Activated CD4-positive, alpha-beta T cell treated with anti-CD3 and anti-CD28 coated beads, Interleukin-2, Interleukin-4, amounts not matched to agents 100 ng/mL and 50 ng/mL, durations not matched to agents 16 hours and 8 hours (primary cell): ENCODE data around the gene PMEPA1.

Experiments
- DNase-seq: peaks from one replicate; pipeline ENCODE4 v3.0.0-alpha.2; 2020; ENCODE audit warnings: low spot score

Gene PMEPA1

GRCh38 chr20:57622579-57623381, 87.0 kb downstream of the PMEPA1 start:
- peak; percentile 49 for DNase-seq

- no peak for DNase-seq
These were observed 87.6 kb downstream of the PMEPA1 start for GRCh38 chr20:57622201-57622570.

- no peak for DNase-seq
These were observed 88.2 kb downstream of the PMEPA1 start for GRCh38 chr20:57621421-57622200.

- no peak for DNase-seq
These were observed 88.8 kb downstream of the PMEPA1 start for GRCh38 chr20:57620999-57621398.

- peak; percentile 63 for DNase-seq
These were observed 89.4 kb downstream of the PMEPA1 start, which contains the start of gene ZBP1 for GRCh38 chr20:57620274-57620990. Gene ZBP1, minus strand, starts transcription at chr20:57620426. Its CDS starts 131 bp downstream, at chr20:57620295.

GRCh38 chr20:57619051-57619831, 90.6 kb downstream of the PMEPA1 start:
- DNase-seq: peak; percentile 92

- no peak for DNase-seq
These were observed 91.1 kb downstream of the PMEPA1 start for GRCh38 chr20:57618764-57619050.

- no peak for DNase-seq
These were observed 91.6 kb downstream of the PMEPA1 start for GRCh38 chr20:57618091-57618763.

GRCh38 chr20:57617079-57617795, 92.6 kb downstream of the PMEPA1 start:
- no peak for DNase-seq

- DNase-seq: no peak
These were observed 93.5 kb downstream of the PMEPA1 start for GRCh38 chr20:57616143-57616951.

GRCh38 chr20:57615445-57615811, 94.4 kb downstream of the PMEPA1 start:
- no peak for DNase-seq

GRCh38 chr20:57614490-57615444, 95.0 kb downstream of the PMEPA1 start:
- DNase-seq: no peak

- no peak for DNase-seq
These were observed 96.3 kb downstream of the PMEPA1 start for GRCh38 chr20:57613481-57613921.

- no peak for DNase-seq
These were observed 96.9 kb downstream of the PMEPA1 start for GRCh38 chr20:57612916-57613315.

- no peak for DNase-seq
These were observed 97.4 kb downstream of the PMEPA1 start for GRCh38 chr20:57612436-57612835.

GRCh38 chr20:57611586-57612311, 98.1 kb downstream of the PMEPA1 start:
- no peak for DNase-seq

- no peak for DNase-seq
These were observed 99.4 kb downstream of the PMEPA1 start for GRCh38 chr20:57610261-57610952.

GRCh38 chr20:57609842-57610167, 100.0 kb downstream of the PMEPA1 start:
- DNase-seq: no peak
